Activated naive CD8-positive, alpha-beta T cell treated with anti-CD3 and anti-CD28 coated beads for 36 hours (primary cell): ENCODE measurements around the gene STYXL2. TPM values are rescaled to one million over a fixed set of nuclear protein-coding genes. Genes with fewer than 3 reads are reported as not detected.

Experiments used
- total RNA-seq, 2 experiments: library from RNA; stranded (reverse); gene quantifications; one replicate each; pipeline ENCODE4 v1.2.3, GENCODE V29; 2021

STYXL2 gene
- total RNA-seq, 2 experiments from 2014 or later, result not detected

Other genes starting within 250 kb of the STYXL2 start
- gene TADA1, start 217.8 kb upstream of the STYXL2 start, total RNA-seq, result 10 to 100 TPM; 19.2 to 21.4 TPM
- gene ILDR2, start 118.5 kb upstream of the STYXL2 start, total RNA-seq, result 1 to 10 TPM; 5.7 to 6.6 TPM
- under 1 TPM in 1 of 2 experiments, not detected in 1; 0.14 TPM for gene MAEL, start 104.8 kb upstream of the STYXL2 start, total RNA-seq
- gene GPA33, start 3.7 kb upstream of the STYXL2 start, total RNA-seq, result not detected
- 10 to 100 TPM; 13.5 to 17.3 TPM for gene POU2F1, start 126.8 kb downstream of the STYXL2 start, total RNA-seq